HEK293 (cell line): ENCODE measurements around the gene GAS2L2.

Experiments used
- CTCF ChIA-PET: fragments of 350-600 bp; formaldehyde crosslinking; extraction: SDS; loops from one replicate; lab custom pipeline; 2021; ENCODE audit warnings: antibody characterized with exemption; lab: Yijun Ruan, JAX
- POLR2A ChIA-PET: fragments of 300-600 bp; formaldehyde crosslinking; extraction: SDS; loops from one replicate; lab custom pipeline; 2020; ENCODE audit warnings: antibody characterized with exemption, inconsistent platforms; lab: Yijun Ruan, JAX
- H3K27ac ChIP-seq: fragments of 200-500 bp; sonication (Bioruptor generic); 2 replicates; pipeline ENCODE4 v1.5.1; 2014; ENCODE audit warnings: low read depth, low read length, control low read depth, inconsistent platforms; ENCODE audit errors: extremely low read depth
- H3K36me3 ChIP-seq, 2 experiments: fragments of 200-500 bp in 1 of 2; sonication (Bioruptor generic) in 1 of 2; 1 replicate in 1 of 2; 2 replicates in 1 of 2; pipeline ENCODE4 v1.5.1; 2014 to 2017; ENCODE audit warnings: inconsistent platforms in 2 of 2, low read length in 2 of 2; ENCODE audit not compliant: control insufficient read depth in 2 of 2, insufficient read depth in 1 of 2
- H3K4me1 ChIP-seq: fragments of 200-500 bp; sonication (Bioruptor generic); 2 replicates; pipeline ENCODE4 v1.5.1; 2014; ENCODE audit warnings: mild to moderate bottlenecking, low read length, inconsistent platforms; ENCODE audit not compliant: control insufficient read depth, insufficient read depth
- H3K4me3 ChIP-seq: 2 replicates; pipeline ENCODE4 v1.5.1; 2011; ENCODE audit warnings: low read depth, mild to moderate bottlenecking, control low read depth, low read length, moderate library complexity
- H3K9me3 ChIP-seq: fragments of 200-500 bp; sonication (Bioruptor generic); 2 replicates; pipeline ENCODE4 v1.5.1; 2014; ENCODE audit warnings: low read depth, low read length, inconsistent platforms; ENCODE audit not compliant: control insufficient read depth, insufficient read depth
- KLF1 ChIP-seq: fragments of 450-650 bp; formaldehyde crosslinking; IDR thresholded peaks from 2 replicates; pipeline ENCODE4 v1.5.1; 2016; ENCODE audit warnings: missing biosample characterization, missing genetic modification characterization
- MYNN ChIP-seq: fragments of 450-650 bp; formaldehyde crosslinking; IDR thresholded peaks from 2 replicates; pipeline ENCODE4 v1.5.1; 2016; ENCODE audit warnings: missing biosample characterization, missing genetic modification characterization, borderline replicate concordance
- PATZ1 ChIP-seq: fragments of 450-650 bp; formaldehyde crosslinking; IDR thresholded peaks from 2 replicates; pipeline ENCODE4 v1.5.1; 2016; ENCODE audit warnings: missing biosample characterization, missing genetic modification characterization
- ZBTB48 ChIP-seq: fragments of 450-650 bp; formaldehyde crosslinking; IDR thresholded peaks from 2 replicates; pipeline ENCODE4 v1.5.1; 2016; ENCODE audit warnings: missing biosample characterization, missing genetic modification characterization
- ZBTB49 ChIP-seq: fragments of 450-650 bp; formaldehyde crosslinking; IDR thresholded peaks from 2 replicates; pipeline ENCODE4 v1.5.1; 2016; ENCODE audit warnings: missing biosample characterization, missing genetic modification characterization, low read depth
- ZIC2 ChIP-seq: fragments of 450-650 bp; formaldehyde crosslinking; IDR thresholded peaks from 2 replicates; pipeline ENCODE4 v1.5.1; 2016; ENCODE audit warnings: missing biosample characterization, missing genetic modification characterization
- ZNF10 ChIP-seq: fragments of 450-650 bp; formaldehyde crosslinking; IDR thresholded peaks from 2 replicates; pipeline ENCODE4 v1.5.1; 2017; ENCODE audit warnings: missing biosample characterization, missing genetic modification characterization
- ZNF449 ChIP-seq: fragments of 450-650 bp; formaldehyde crosslinking; IDR thresholded peaks from 2 replicates; pipeline ENCODE4 v1.5.1; 2017; ENCODE audit warnings: missing biosample characterization, mild to moderate bottlenecking, missing genetic modification characterization, moderate library complexity
- ZNF555 ChIP-seq: fragments of 450-650 bp; formaldehyde crosslinking; conservative IDR thresholded peaks from 2 replicates; pipeline ENCODE4 v1.5.1; 2017; ENCODE audit warnings: missing biosample characterization, mild to moderate bottlenecking, missing genetic modification characterization, inconsistent platforms
- ZNF610 ChIP-seq: fragments of 450-650 bp; formaldehyde crosslinking; IDR thresholded peaks from 2 replicates; pipeline ENCODE4 v1.5.1; 2016; ENCODE audit warnings: missing biosample characterization, missing genetic modification characterization, borderline replicate concordance
- ZNF623 ChIP-seq: fragments of 450-650 bp; formaldehyde crosslinking; IDR thresholded peaks from 2 replicates; pipeline ENCODE4 v1.5.1; 2016; ENCODE audit warnings: missing biosample characterization, missing genetic modification characterization
- ZNF645 ChIP-seq: fragments of 450-650 bp; formaldehyde crosslinking; IDR thresholded peaks from 2 replicates; pipeline ENCODE4; 2016; ENCODE audit warnings: missing biosample characterization, missing genetic modification characterization

Gene GAS2L2

GRCh38 chr17:35795007-35795870, 42.2 kb upstream of the GAS2L2 start, which contains the start of gene MMP28 (continued):
- TF ChIP-seq PATZ1 (tag by site-specific recombination) (peak; percentile 44; the same call in 1 of the 2 replicates), ZNF10 (tag by site-specific recombination) (peak; percentile 54; the same call in 1 of the 2 replicates), ZNF449 (tag by site-specific recombination) (0 out of 2 replicates have a peak, but pooled peaks have one; percentile 26), ZNF623 (tag by site-specific recombination) (no peak), KLF1 (peak; percentile 56; the same call in 1 of the 2 replicates), ZIC2 (tag by site-specific recombination) (peak; percentile 82)

GRCh38 chr17:35793257-35793656, 40.2 kb upstream of the GAS2L2 start:
- Histone ChIP-seq H3K36me3 (no peaks in the 10 kb centered on the region), H3K27ac (no peak overlapping the region), H3K9me3 (no peaks in the 10 kb centered on the region), H3K4me3 (no peak overlapping the region), H3K4me1 (no peaks in the 10 kb centered on the region)
- ChIA-PET CTCF (interaction anchor here (0.7 to 10.2 kb wide), 7 partner anchors 11 to 1400 kb away, joined by 3 to 104 read pairs (median 3); partner anchors contain the start of gene TAF15), POLR2A (interaction anchor here (1.8 kb wide), 1 partner anchor 29 kb away, joined by 4 read pairs; no protein-coding TSS in a partner anchor)
- no peak for TF ChIP-seq ZNF645 (tag by site-specific recombination)
- no peak for TF ChIP-seq ZNF610
- no peak for TF ChIP-seq ZNF10 (tag by site-specific recombination)
- TF ChIP-seq ZBTB49 (tag by site-specific recombination) = no peak
- TF ChIP-seq MYNN = 0 out of 2 replicates have a peak, but pooled peaks have one; percentile 65
- TF ChIP-seq ZBTB48 (tag by site-specific recombination) = peak; percentile 86
- no peak for TF ChIP-seq ZNF555 (tag by site-specific recombination)

- ChIA-PET CTCF (interaction anchor here (1.0 to 10.2 kb wide), 4 partner anchors 10 to 27 kb away, joined by 3 to 104 read pairs (median 4); partner anchors contain the start of gene TAF15), POLR2A (interaction anchor here (0.5 to 1.8 kb wide), 3 partner anchors 17 to 28 kb away, joined by 3 to 5 read pairs (median 4); partner anchors contain the start of gene TAF15)
- Histone ChIP-seq H3K4me3 (no peak overlapping the region), H3K36me3 (no peaks in the 10 kb centered on the region), H3K9me3 (no peaks in the 10 kb centered on the region), H3K4me1 (no peaks in the 10 kb centered on the region), H3K27ac (no peak overlapping the region)
- TF ChIP-seq ZIC2 (tag by site-specific recombination) = 0 out of 2 replicates have a peak, but pooled peaks have one; percentile 17
- no peak for TF ChIP-seq ZNF610
These were observed 38.8 kb upstream of the GAS2L2 start for GRCh38 chr17:35791681-35792350.
